ENCODE data around the gene NAA16. TPM values are rescaled to one million over a fixed set of nuclear protein-coding genes. Genes with fewer than 3 reads are reported as not detected.
A peak's percentile ranks its signal among the peaks of the same experiment; 100 is the strongest.

NAA16 gene
- total RNA-seq, 1 experiment from 2014 or later = 27.0 TPM

DNA sequence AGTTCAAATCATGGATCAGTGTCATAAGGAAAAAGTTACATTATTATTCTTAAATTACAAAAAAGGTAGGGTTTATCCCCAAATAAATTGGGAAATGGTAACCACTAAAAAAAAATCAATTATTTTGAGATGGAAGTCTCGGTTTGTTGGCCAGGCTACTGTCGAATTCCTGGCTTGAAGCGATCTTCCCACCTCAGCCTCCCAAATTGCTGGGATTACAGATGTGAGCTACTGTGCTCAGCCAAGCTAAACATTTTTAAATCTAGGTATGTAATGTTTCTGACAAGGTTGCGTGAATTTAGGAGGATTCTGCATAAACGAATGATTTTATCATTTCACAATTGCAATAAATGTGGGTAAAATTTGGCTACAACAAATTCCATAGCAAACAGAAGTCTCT, 2.0 kb downstream of the NAA16 start:
- Mint-ChIP-seq H3K36me3 (ENCODE audit: insufficient read depth, unreplicated experiment) (peaks cover 30% of the 10 kb centered on the region), H3K9me3 (ENCODE audit: low read depth, unreplicated experiment) (no peaks in the 10 kb centered on the region), H3K4me3 (ENCODE audit: low read depth, unreplicated experiment) (peak overlapping the region; percentile 85), H3K27ac (ENCODE audit: unreplicated experiment) (no peak overlapping the region), H3K4me1 (ENCODE audit: low read depth, unreplicated experiment) (peaks cover 14% of the 10 kb centered on the region), H3K27me3 (ENCODE audit: unreplicated experiment) (no peaks in the 10 kb centered on the region)
- TF ChIP-seq, protein P1, sequence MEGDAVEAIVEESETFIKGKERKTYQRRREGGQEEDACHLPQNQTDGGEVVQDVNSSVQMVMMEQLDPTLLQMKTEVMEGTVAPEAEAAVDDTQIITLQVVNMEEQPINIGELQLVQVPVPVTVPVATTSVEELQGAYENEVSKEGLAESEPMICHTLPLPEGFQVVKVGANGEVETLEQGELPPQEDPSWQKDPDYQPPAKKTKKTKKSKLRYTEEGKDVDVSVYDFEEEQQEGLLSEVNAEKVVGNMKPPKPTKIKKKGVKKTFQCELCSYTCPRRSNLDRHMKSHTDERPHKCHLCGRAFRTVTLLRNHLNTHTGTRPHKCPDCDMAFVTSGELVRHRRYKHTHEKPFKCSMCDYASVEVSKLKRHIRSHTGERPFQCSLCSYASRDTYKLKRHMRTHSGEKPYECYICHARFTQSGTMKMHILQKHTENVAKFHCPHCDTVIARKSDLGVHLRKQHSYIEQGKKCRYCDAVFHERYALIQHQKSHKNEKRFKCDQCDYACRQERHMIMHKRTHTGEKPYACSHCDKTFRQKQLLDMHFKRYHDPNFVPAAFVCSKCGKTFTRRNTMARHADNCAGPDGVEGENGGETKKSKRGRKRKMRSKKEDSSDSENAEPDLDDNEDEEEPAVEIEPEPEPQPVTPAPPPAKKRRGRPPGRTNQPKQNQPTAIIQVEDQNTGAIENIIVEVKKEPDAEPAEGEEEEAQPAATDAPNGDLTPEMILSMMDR (IDR thresholded peaks at IDR 0.05; ENCODE audit: unreplicated experiment) = no peak
- CTCF ChIA-PET = interaction anchor here (0.6 kb wide), 1 partner anchor 76 kb away, joined by 3 read pairs; no protein-coding TSS in a partner anchor
- no peak for DNase-seq
- no TSS peak for BruUV-seq (replicated peaks)
- intact Hi-C loops (cut with micrococcal nuclease; ENCODE audit: unreplicated experiment) = loop anchor here (5.0 to 10.0 kb wide), 3 partner anchors 51 to 251 kb away; partner anchors contain the start of genes MTRF1 and WBP4

DNA sequence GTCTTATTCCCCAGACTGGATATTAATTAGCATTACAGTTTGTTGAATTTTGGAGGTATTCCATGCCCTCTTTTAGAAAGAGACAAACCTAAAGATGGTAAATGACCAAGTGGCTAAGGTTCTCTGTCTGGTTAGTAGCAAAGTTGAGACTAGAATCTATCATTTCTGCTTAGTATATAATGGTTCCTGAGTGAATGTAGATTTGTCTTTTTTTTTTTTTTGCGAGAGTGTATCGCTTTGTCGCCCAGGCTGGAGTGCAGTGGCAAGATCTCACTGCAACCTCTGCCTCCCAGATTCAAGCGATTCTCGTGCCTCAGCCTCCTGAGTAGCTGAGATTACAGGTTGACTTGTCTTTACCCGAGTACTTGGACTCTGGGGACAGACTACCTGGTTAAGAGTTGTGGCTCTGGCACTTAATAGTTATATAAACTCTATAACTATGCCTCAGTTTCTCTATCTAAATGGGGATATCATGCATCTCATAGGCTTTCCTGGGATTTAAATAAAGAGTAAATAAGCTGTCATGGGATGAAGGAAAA, 2.7 kb downstream of the NAA16 start:
- DNase-seq = no peak
- Mint-ChIP-seq H3K27ac (ENCODE audit: unreplicated experiment) (no peak overlapping the region), H3K36me3 (ENCODE audit: insufficient read depth, unreplicated experiment) (peaks cover 30% of the 10 kb centered on the region), H3K9me3 (ENCODE audit: low read depth, unreplicated experiment) (no peaks in the 10 kb centered on the region), H3K27me3 (ENCODE audit: unreplicated experiment) (no peaks in the 10 kb centered on the region), H3K4me1 (ENCODE audit: low read depth, unreplicated experiment) (peaks cover 12% of the 10 kb centered on the region), H3K4me3 (ENCODE audit: low read depth, unreplicated experiment) (peak overlapping the region; percentile 85)
- TF ChIP-seq, protein P1 (IDR thresholded peaks at IDR 0.05; ENCODE audit: unreplicated experiment) = no peak
- no TSS peak for BruUV-seq (replicated peaks)
- intact Hi-C loops (cut with micrococcal nuclease; ENCODE audit: unreplicated experiment) = loop anchor here (5.0 to 10.0 kb wide), 3 partner anchors 51 to 251 kb away; partner anchors contain the start of genes MTRF1 and WBP4
- CTCF ChIA-PET = interaction anchor here (0.6 kb wide), 1 partner anchor 77 kb away, joined by 3 read pairs; no protein-coding TSS in a partner anchor

DNA sequence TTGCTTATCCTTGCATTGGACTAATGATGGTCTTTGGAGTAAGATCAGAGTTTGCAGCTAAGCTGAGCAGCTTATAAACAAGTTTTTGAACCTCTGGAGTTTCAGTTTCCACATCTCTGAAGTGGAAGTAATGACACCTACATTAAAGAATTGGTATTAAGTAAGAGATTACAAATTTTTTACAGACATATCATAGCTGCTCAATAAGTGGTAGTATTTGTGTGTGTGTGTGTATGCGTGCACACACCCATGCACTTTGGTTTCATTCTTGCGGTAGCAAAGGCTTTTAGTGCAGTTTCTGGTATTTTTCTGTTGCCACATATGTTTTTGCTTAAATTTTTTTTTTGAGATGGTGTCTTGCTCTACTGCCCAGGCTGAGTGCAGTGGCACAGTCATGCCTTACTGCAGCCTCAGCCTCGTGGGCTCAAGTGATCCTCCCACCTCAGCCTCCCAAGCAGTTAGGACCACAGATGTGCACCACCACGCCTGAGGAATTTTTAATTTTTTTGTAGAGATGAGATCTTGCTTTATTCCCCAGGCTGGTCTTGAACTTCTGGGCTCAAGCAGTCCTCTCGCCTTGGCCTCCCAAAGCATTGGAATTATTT, 4.5 kb downstream of the NAA16 start:
- Mint-ChIP-seq H3K36me3 (ENCODE audit: insufficient read depth, unreplicated experiment) (peaks cover 30% of the 10 kb centered on the region), H3K27me3 (ENCODE audit: unreplicated experiment) (no peaks in the 10 kb centered on the region), H3K9me3 (ENCODE audit: low read depth, unreplicated experiment) (no peaks in the 10 kb centered on the region), H3K4me1 (ENCODE audit: low read depth, unreplicated experiment) (peaks cover 12% of the 10 kb centered on the region), H3K4me3 (ENCODE audit: low read depth, unreplicated experiment) (peak overlapping the region; percentile 85), H3K27ac (ENCODE audit: unreplicated experiment) (no peak overlapping the region)
- intact Hi-C loops (cut with micrococcal nuclease; ENCODE audit: unreplicated experiment) = loop anchor here (10.0 kb wide), 1 partner anchor 81 kb away; no protein-coding TSS in a partner anchor
- no TSS peak for BruUV-seq (replicated peaks)
- CTCF ChIA-PET = no interaction called here
- TF ChIP-seq, protein P1 (IDR thresholded peaks at IDR 0.05; ENCODE audit: unreplicated experiment) = no peak
- no peak for DNase-seq

DNA sequence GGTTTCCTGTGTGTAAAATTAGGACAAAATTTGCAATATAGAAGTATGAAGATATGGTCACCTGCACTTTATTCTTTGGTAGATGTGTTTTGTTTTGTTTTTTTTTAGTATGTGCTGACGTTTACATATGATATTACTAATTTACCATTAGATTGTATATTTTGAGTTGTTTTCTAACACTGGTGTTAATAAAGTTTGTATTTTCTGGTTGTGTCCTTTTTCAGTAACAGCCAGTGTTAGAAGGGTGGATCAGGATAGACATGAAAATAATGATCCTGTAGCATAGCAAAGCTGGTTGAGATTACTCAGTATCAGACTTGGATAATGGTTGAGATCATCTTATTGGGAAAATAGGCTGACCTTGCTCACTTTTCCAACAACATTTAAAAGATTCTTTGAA, 6.2 kb downstream of the NAA16 start:
- intact Hi-C loops (cut with micrococcal nuclease; ENCODE audit: unreplicated experiment) = loop anchor here (10.0 kb wide), 1 partner anchor 82 kb away; no protein-coding TSS in a partner anchor
- no peak overlapping the region for H3K4me3 Mint-ChIP-seq (ENCODE audit: low read depth, unreplicated experiment)
- H3K4me1 Mint-ChIP-seq (ENCODE audit: low read depth, unreplicated experiment) = peaks cover 12% of the 10 kb centered on the region
- H3K27ac Mint-ChIP-seq (ENCODE audit: unreplicated experiment) = no peak overlapping the region
- peaks cover 14% of the 10 kb centered on the region for H3K36me3 Mint-ChIP-seq (ENCODE audit: insufficient read depth, unreplicated experiment)
- no peaks in the 10 kb centered on the region for H3K9me3 Mint-ChIP-seq (ENCODE audit: low read depth, unreplicated experiment)
- CTCF ChIA-PET = no interaction called here
- TF ChIP-seq, protein P1 (IDR thresholded peaks at IDR 0.05; ENCODE audit: unreplicated experiment) = no peak
- DNase-seq = no peak
- H3K27me3 Mint-ChIP-seq (ENCODE audit: unreplicated experiment) = no peaks in the 10 kb centered on the region
- no TSS peak for BruUV-seq (replicated peaks)

Data from Calu3 (cell line).